CD4-positive, alpha-beta T cell treated with Interferon gamma for 1 hour (primary cell): ENCODE data around the gene AMY2B.
"Not testable (repeated sequence)": the region's sequence is repeated elsewhere in the genome, so short reads cannot be mapped to it uniquely, and the experiment has no call there.

Experiments
- DNase-seq: peaks from one replicate; pipeline ENCODE4 v3.0.0-alpha.2; 2020

AMY2B gene

GRCh38 chr1:103571289-103571688 lies at the start of gene AMY2B:
Gene AMY2B, plus strand, starts transcription at chr1:103571589. Its CDS starts 14 bp downstream, at chr1:103571603.
- not testable (repeated sequence) for DNase-seq

GRCh38 chr1:103523346-103523745 lies 48.0 kb upstream of the AMY2B start:
- no peak for DNase-seq

GRCh38 chr1:103525114-103525606 lies 46.2 kb upstream of the AMY2B start:
- no peak for DNase-seq

GRCh38 chr1:103525607-103526507 lies 45.5 kb upstream of the AMY2B start, which contains the start of gene RNPC3:
Gene RNPC3, plus strand, starts transcription at chr1:103525699. Its CDS starts 372 bp downstream, at chr1:103526071.
- DNase-seq: peak; percentile 81

GRCh38 chr1:103527331-103527730 lies 44.1 kb upstream of the AMY2B start:
- DNase-seq: no peak

- DNase-seq: no peak
These were observed 41.6 kb upstream of the AMY2B start for GRCh38 chr1:103529746-103530145.

GRCh38 chr1:103538226-103538625 lies 33.2 kb upstream of the AMY2B start:
- no peak for DNase-seq

- no peak for DNase-seq
These were observed 30.0 kb upstream of the AMY2B start for GRCh38 chr1:103541431-103541830.

GRCh38 chr1:103546496-103546895 lies 24.9 kb upstream of the AMY2B start:
- DNase-seq: no peak

- no peak for DNase-seq
These were observed 23.5 kb upstream of the AMY2B start for GRCh38 chr1:103547840-103548239.

GRCh38 chr1:103560427-103560826 lies 11.0 kb upstream of the AMY2B start:
- DNase-seq: no peak

GRCh38 chr1:103561124-103561523 lies 10.3 kb upstream of the AMY2B start:
- not testable (repeated sequence) for DNase-seq

GRCh38 chr1:103561643-103562395 lies 9.6 kb upstream of the AMY2B start:
- no peak for DNase-seq

- DNase-seq: no peak
These were observed 8.3 kb upstream of the AMY2B start for GRCh38 chr1:103563056-103563455.

- no peak for DNase-seq
These were observed 1.9 kb upstream of the AMY2B start for GRCh38 chr1:103569493-103569892.

- no peak for DNase-seq
These were observed 4.7 kb downstream of the AMY2B start for GRCh38 chr1:103576065-103576464.

- DNase-seq: not testable (repeated sequence)
These were observed 5.4 kb downstream of the AMY2B start for GRCh38 chr1:103576784-103577183.

GRCh38 chr1:103582464-103582863 lies 11.1 kb downstream of the AMY2B start:
- DNase-seq: no peak

- DNase-seq: no peak
These were observed 12.5 kb downstream of the AMY2B start for GRCh38 chr1:103583887-103584286.

GRCh38 chr1:103584537-103584936 lies 13.1 kb downstream of the AMY2B start:
- DNase-seq: no peak

- DNase-seq: not testable (repeated sequence)
These were observed 31.4 kb downstream of the AMY2B start for GRCh38 chr1:103602740-103603139.

GRCh38 chr1:103616362-103616761 lies 45.0 kb downstream of the AMY2B start:
- DNase-seq: no peak

GRCh38 chr1:103616994-103617477 lies 45.6 kb downstream of the AMY2B start, which contains the start of gene AMY2A:
Gene AMY2A, plus strand, starts transcription at chr1:103617427. Its CDS starts 14 bp downstream, at chr1:103617441.
- DNase-seq: not testable (repeated sequence)
